Peyer's patch (tissue), 4 donors: ENCODE data around the gene NT5DC4. TPM values are rescaled to one million over a fixed set of nuclear protein-coding genes. Genes with fewer than 3 reads are reported as not detected.
A peak's percentile ranks its signal among the peaks of the same experiment; 100 is the strongest.

ENCODE experiments used
- DNase-seq, 3 donors: peaks; one replicate each; pipeline ENCODE4 v3.0.0-alpha.2; 2017 to 2019
- H3K27ac ChIP-seq, 4 donors: fragments of 200-600 bp; sonication (generic); one replicate each; pipeline ENCODE4 v1.5.1; 2016 to 2019
- H3K27me3 ChIP-seq, 2 donors: fragments of 200-600 bp; sonication (generic); one replicate each; pipeline ENCODE4 v1.5.1; 2019
- H3K36me3 ChIP-seq, 3 donors: fragments of 200-600 bp; sonication (generic); one replicate each; pipeline ENCODE4 v1.5.1; 2016 to 2019
- H3K4me1 ChIP-seq, 4 donors: fragments of 200-600 bp; sonication (generic); one replicate each; pipeline ENCODE4 v1.5.1; 2016 to 2019
- H3K4me3 ChIP-seq, 4 donors: fragments of 200-600 bp; sonication (generic); 1 replicate in 3 of 4; 2 replicates in 1 of 4; pipeline ENCODE4 v1.5.1; 2016 to 2019; ENCODE audit warnings: mild to moderate bottlenecking in 1 of 4
- H3K9me3 ChIP-seq, 4 donors: fragments of 200-600 bp; sonication (generic); one replicate each; pipeline ENCODE4 v1.5.1; 2016 to 2019; ENCODE audit warnings: mild to moderate bottlenecking in 1 of 4
- POLR2A ChIP-seq, 2 donors: fragments of 450-650 bp; IDR thresholded peaks; one replicate each; pipeline ENCODE4 v1.5.1; 2017; ENCODE audit warnings: antibody characterized with exemption in 2 of 2, mild to moderate bottlenecking in 2 of 2, moderate library complexity in 2 of 2
- total RNA-seq, 4 donors: library from RNA; depleted of rRNA; stranded (reverse); fragments of >200 nt; gene quantifications; one replicate each; pipeline ENCODE4 v1.1.0, GENCODE V29; 2016
- TF ChIP-seq, protein P1 (sequence below), 6 experiments: fragments of 450-650 bp in 4 of 6; fragments of 200-600 bp in 2 of 6; sonication (generic) in 1 of 6; IDR thresholded peaks; one replicate each; pipeline ENCODE4 v1.5.1; 2017 to 2019; ENCODE audit warnings: antibody characterized with exemption in 6 of 6, mild to moderate bottlenecking in 3 of 6, moderate library complexity in 1 of 6

NT5DC4 gene
- total RNA-seq, 4 donors from 2014 or later = 5.8 TPM; not detected in 3

DNA sequence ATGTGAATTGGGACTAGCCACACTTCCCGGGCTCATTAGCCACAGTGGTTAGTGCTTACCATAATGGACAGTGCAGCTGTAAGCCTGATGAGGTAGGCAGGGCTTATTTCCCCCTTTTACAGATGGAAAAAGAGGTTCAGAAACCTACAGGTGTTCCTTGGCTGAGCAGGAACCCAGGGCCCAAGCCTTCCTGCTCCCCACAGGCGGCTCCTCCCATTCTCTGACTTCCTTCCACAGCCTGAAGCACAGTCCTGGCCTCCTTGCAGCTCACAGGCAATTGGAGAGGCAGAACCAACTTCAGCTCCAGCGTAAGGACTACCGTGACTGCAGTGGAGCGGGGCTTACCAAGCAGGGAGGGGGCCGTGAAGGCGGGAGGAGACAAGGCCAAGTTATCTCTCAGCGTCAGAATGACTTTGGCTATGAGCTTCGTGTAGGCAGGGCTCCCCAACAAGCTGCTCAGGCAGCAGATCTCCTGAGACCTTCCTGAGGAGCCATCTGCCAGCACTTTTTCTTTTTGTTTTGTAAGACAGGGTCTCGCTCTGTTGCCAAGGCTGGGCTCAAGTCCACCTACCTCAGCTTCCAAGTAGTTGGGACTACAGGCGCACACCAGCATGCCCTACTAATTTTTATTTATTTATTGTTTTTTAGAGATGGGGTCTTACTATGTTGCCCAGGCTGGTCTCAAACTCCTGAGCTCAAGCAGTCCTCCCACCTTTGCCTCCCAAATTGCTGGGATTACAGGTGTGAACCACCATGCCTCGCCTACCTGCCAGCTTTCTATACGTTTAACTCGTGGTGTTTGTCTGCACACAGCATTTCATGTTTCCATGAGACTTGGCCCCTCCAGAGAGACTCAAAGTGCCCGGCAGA is 34.2 kb upstream of the NT5DC4 start:
- H3K9me3 ChIP-seq = no peaks in the 10 kb centered on the region
- H3K4me1 ChIP-seq = peaks cover 0 to 10% (median 3%) of the 10 kb centered on the region in 4 donors
- DNase-seq = peak in 1 of 3 donors; percentile 41
- no peak for TF ChIP-seq POLR2A (IDR thresholded peaks at IDR 0.05)
- TF ChIP-seq, protein P1, sequence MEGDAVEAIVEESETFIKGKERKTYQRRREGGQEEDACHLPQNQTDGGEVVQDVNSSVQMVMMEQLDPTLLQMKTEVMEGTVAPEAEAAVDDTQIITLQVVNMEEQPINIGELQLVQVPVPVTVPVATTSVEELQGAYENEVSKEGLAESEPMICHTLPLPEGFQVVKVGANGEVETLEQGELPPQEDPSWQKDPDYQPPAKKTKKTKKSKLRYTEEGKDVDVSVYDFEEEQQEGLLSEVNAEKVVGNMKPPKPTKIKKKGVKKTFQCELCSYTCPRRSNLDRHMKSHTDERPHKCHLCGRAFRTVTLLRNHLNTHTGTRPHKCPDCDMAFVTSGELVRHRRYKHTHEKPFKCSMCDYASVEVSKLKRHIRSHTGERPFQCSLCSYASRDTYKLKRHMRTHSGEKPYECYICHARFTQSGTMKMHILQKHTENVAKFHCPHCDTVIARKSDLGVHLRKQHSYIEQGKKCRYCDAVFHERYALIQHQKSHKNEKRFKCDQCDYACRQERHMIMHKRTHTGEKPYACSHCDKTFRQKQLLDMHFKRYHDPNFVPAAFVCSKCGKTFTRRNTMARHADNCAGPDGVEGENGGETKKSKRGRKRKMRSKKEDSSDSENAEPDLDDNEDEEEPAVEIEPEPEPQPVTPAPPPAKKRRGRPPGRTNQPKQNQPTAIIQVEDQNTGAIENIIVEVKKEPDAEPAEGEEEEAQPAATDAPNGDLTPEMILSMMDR (IDR thresholded peaks at IDR 0.05) = no peak
- H3K4me3 ChIP-seq = no peak overlapping the region
- H3K27ac ChIP-seq = no peak overlapping the region
- H3K36me3 ChIP-seq = no peaks in the 10 kb centered on the region
- H3K27me3 ChIP-seq = no peaks in the 10 kb centered on the region

DNA sequence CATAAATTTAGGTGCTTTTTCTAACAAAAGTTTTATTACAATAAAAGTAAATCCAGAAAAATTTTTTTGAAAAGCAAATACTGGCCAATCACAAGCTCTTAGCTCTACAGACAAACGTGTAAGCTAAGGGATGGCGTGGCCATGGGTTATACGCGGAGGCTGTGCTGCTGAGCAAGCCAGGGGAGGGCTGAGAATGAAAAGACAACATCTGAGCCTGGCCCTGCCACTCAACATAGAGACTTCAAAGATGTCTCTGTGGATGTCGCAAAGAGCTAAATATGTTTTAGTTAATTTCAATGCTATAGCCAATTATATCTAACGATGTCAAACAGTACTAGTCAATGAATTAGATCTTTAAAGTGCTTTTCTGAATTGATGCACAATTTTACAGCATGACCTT is 33.3 kb upstream of the NT5DC4 start:
- Histone ChIP-seq H3K27ac (no peak overlapping the region), H3K9me3 (no peaks in the 10 kb centered on the region), H3K27me3 (no peaks in the 10 kb centered on the region), H3K4me3 (no peak overlapping the region), H3K36me3 (no peaks in the 10 kb centered on the region), H3K4me1 (peaks cover 0 to 17% (median 3%) of the 10 kb centered on the region in 4 donors)
- peak in 1 of 3 donors; percentile 14 for DNase-seq
- no peak for TF ChIP-seq POLR2A (IDR thresholded peaks at IDR 0.05)
- TF ChIP-seq, protein P1 (IDR thresholded peaks at IDR 0.05) = no peak

DNA sequence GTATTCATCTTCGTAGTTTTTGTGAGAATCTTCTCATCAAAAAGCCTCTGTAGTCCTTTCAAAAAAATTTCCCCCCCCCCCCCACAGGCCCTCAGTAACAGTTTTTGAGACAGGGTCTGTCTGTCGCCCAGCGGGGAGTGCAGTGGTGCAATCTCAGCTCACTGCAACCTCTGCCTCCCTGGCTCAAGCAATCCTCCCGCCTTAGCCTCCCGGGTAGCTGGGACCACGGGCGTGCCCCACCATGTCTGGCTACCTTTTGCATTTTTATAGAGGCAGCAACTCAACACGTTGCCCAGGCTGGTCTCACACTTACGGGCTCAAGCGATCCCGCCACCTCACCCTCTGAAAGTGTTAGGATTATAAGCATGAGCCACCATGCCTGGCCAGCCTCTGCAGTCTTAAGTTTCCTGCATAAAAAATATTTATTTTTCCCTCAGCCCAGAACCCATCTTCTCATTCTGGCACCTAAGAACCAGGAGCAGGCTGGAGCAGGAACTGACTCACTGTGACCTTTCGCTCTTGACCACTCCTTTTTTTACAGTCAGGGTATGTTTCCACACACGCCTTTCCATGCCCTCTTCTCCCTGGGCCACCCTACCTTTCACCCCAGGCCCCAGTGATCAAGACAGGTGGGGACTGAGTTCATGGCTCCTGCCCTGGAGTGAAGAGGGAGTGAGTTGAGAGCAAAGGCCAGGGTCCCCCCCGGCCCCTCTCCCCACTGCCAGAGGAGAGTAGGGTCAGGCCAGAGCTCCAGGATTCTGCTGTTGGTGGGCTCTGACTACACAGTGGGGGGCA is 32.5 kb upstream of the NT5DC4 start:
- Histone ChIP-seq H3K27me3 (no peaks in the 10 kb centered on the region), H3K36me3 (no peaks in the 10 kb centered on the region), H3K9me3 (no peaks in the 10 kb centered on the region), H3K4me1 (peaks cover 0 to 22% (median 3%) of the 10 kb centered on the region in 4 donors), H3K27ac (peak overlapping the region in 1 of 4 donors; percentile 29), H3K4me3 (no peak overlapping the region)
- TF ChIP-seq POLR2A (IDR thresholded peaks at IDR 0.05) = no peak
- TF ChIP-seq, protein P1 (IDR thresholded peaks at IDR 0.05) = no peak
- DNase-seq = peak in 1 of 3 donors; percentile 58

DNA sequence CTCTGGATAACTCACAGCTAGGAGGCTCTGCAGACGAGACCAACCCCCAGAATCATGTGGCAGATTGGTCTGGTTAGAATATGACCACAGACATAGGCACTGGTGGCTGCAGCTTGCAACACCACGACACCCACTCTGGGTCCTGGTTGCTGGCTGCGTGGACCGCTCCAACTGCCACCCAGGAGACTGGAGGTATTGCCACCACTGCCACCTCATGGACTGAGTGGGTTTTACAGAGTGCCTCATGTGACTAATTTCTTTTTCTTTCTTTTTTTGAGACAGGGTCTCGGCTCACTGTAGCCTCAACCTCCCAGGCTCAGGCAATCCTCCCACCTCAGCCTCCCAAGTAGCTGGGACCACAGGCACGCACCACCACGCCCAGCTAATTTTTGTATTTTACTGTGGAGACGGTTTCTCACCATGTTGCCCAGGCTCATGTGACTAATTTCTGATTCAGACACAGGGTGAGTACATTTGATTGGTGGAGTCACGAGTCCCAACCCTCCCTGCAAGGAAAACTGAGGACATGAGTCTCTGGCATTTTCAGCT is 29.9 kb upstream of the NT5DC4 start:
- TF ChIP-seq POLR2A (IDR thresholded peaks at IDR 0.05) = no peak
- TF ChIP-seq, protein P1 (IDR thresholded peaks at IDR 0.05) = peak; percentile 55 to 91 (median 74)
- H3K27ac ChIP-seq = peak overlapping the region in 3 of 4 donors; percentile 8 to 32 (median 29)
- DNase-seq = peak; percentile 65 to 87 (median 74)
- H3K9me3 ChIP-seq = no peaks in the 10 kb centered on the region
- no peaks in the 10 kb centered on the region for H3K27me3 ChIP-seq
- H3K4me1 ChIP-seq = peaks cover 0 to 22% (median 3%) of the 10 kb centered on the region in 4 donors
- H3K4me3 ChIP-seq = peak overlapping the region in 2 of 4 donors; percentile 5 to 37
- H3K36me3 ChIP-seq = no peaks in the 10 kb centered on the region

DNA sequence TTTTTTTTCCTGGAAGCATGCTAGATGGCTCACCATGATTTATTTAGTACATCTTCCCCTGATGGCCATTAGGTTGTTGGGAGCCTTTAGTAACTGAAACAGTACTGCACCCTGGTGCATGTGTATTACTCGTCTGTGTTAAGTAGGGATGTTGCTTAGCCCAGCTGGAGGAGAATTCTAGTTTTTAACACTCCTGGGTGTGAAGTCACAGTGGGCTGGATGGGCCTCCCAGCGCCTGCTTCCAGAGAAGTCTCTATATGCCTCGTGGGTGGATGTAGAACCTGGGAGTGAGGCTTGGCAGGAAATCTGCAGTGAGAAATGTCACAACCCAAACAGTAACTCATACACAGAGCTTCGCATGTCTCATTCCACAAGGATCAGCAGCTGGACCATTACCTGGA is 28.9 kb upstream of the NT5DC4 start:
- Histone ChIP-seq H3K36me3 (no peaks in the 10 kb centered on the region), H3K27ac (peak overlapping the region in 3 of 4 donors; percentile 36 to 73 (median 39)), H3K4me1 (peaks cover 0 to 22% (median 3%) of the 10 kb centered on the region in 4 donors), H3K4me3 (no peak overlapping the region), H3K9me3 (no peaks in the 10 kb centered on the region), H3K27me3 (no peaks in the 10 kb centered on the region)
- no peak for TF ChIP-seq POLR2A (IDR thresholded peaks at IDR 0.05)
- TF ChIP-seq, protein P1 (IDR thresholded peaks at IDR 0.05) = no peak
- DNase-seq = peak in 1 of 3 donors; percentile 32
